GM18499 (cell line): Measurements from ENCODE around the gene SPIN1.

ENCODE experiments used
- ATAC-seq: cut with Tn5 transposase; IDR thresholded peaks from one replicate; pipeline ENCODE4 v1.9.1; 2021; ENCODE audit warnings: moderate number of reproducible peaks; ENCODE audit not compliant: insufficient read depth, unreplicated experiment

The SPIN1 gene

GRCh38 chr9:88387552-88388202 lies 567 bp upstream of the SPIN1 start:
- peak; percentile 3 for ATAC-seq

DNA sequence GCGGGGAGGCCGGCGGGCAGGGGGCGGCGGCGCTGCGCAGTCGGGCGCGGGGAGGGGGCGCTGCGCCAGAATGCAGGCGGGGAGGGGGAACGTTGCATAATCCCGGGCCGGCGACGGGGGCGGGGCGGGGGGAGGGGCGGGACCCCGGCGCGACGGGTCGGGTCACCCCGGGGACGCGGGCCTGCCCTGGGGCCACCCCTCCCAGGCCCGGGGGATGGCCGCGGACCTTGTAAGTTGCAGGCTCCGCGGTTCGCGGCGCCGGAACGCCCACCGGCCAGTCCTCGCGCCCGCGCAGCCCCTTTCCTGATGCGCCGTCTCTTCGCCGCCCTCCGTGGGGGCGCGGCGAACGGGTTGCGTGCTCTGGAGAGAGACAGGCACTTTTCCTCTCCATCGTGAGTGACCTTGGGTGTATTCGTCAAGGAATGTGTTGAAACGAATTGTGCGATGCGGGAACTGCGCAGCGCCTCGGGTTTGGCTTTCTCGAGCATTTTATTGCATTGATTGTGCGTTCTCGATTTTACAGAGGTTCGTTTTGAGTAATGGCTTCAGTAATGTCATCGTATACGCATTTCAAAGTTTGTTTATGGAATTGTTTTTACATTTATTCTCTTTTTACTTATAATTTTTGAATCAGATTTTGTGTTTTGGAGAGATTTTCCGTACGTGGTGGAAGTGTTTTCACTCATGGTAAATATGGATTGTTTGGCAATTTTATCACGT lies 802 bp downstream of the SPIN1 start:
- ATAC-seq, result no peak

GRCh38 chr9:88390371-88390990 lies 2.2 kb downstream of the SPIN1 start:
- no peak for ATAC-seq

GRCh38 chr9:88391236-88391635 lies 3.0 kb downstream of the SPIN1 start:
- ATAC-seq, result no peak

- ATAC-seq, result no peak
These were observed 3.7 kb downstream of the SPIN1 start for GRCh38 chr9:88391921-88392320.

GRCh38 chr9:88392549-88392948 lies 4.3 kb downstream of the SPIN1 start:
- ATAC-seq, result no peak

DNA sequence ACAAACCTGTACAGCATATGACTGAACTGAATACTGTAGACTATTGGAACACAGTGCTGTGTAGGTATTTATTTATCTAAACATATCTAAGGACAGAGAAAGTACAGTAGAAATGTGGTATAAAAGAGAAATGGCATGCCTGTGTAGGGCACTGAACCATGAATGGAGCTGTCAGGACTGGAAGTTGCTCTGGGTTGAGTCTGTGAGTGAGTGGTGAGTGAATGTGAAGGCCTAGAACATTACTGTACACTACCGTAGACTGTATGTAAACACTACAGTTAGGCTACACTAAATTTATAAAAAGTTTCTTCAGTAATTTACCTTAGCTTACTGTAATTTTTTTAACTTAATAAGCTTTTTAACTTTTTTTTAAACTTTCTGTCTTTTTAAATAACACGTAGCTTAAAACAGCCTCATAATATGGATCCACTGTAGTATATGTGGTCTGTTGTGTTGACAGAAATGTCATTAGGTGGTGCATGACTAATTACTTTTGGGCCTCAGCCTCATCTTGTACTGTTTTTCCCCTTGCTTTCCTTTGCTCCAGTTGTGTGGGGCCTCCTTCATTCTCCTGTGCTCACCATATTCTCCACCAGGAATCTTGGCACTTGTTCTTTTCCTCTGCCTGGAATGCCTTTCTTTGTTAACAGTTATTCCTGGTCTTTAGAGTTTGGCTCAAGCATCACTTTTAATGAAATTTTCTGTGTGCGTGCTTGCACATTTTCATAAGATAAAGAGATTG lies 8.8 kb downstream of the SPIN1 start:
- ATAC-seq, result no peak

DNA sequence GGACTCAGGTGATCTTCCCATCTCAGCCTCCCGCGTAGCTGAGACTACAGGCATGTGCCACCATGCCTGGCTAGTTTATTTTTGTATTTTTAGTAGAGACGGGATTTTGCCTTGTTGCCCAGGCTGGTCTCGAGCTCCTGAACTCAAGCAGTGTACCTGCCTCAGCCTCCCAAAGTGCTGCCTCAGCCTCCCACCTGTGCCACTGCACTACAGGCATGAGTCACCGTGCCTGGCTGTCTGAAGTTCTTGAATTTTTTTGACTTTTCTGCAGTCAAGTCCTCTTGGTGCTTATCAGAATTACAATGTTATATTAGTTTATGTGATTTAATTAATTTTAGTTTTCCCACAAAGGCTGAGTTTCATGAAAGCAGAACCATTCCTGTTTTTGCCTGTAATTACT lies 9.8 kb downstream of the SPIN1 start:
- ATAC-seq, result no peak

DNA sequence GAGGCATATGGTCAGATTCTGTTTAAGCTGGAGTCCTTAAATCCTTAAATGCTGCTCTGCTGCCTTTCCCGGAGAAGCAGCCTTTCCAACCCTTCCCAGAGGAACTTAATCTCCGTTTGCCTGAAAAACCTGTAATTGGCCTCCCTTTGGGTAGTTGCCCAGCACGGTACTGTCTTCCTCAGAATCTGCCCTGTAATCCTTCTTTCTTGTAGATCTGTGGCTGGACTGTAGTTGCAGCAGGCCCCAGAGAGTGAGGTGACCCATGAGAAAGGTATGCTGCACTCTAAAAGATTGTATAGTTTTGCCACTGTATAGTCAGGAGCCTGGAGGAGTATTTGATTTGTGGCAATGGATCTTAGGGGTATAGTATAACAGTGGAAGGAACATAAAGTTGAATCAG lies 11.7 kb downstream of the SPIN1 start:
- ATAC-seq, result no peak

- no peak for ATAC-seq
These were observed 15.1 kb downstream of the SPIN1 start for GRCh38 chr9:88403340-88403739.

- ATAC-seq, result no peak
These were observed 17.8 kb downstream of the SPIN1 start for GRCh38 chr9:88406051-88406450.

GRCh38 chr9:88411471-88411870 lies 23.2 kb downstream of the SPIN1 start:
- no peak for ATAC-seq

DNA sequence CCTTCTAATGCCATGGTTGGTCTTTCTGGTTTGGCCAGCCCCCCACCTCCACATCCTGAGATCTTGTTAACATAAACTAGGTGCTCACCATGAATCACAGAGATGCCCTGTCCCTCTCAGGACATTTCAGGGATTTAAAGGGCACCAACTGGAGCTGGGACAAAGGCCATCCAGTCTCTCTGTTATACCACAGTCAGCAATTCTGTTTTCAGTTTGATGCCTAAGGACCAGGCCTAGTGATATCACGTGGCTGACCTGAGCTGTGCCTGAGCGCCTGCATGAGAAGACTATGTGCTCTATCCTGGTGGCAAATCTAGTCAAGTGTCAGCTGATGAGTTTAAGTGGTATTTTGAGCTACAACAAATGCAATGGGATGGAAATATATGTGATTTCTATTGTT lies 26.1 kb downstream of the SPIN1 start:
- no peak for ATAC-seq

- ATAC-seq, result no peak
These were observed 29.8 kb downstream of the SPIN1 start for GRCh38 chr9:88418025-88418424.

DNA sequence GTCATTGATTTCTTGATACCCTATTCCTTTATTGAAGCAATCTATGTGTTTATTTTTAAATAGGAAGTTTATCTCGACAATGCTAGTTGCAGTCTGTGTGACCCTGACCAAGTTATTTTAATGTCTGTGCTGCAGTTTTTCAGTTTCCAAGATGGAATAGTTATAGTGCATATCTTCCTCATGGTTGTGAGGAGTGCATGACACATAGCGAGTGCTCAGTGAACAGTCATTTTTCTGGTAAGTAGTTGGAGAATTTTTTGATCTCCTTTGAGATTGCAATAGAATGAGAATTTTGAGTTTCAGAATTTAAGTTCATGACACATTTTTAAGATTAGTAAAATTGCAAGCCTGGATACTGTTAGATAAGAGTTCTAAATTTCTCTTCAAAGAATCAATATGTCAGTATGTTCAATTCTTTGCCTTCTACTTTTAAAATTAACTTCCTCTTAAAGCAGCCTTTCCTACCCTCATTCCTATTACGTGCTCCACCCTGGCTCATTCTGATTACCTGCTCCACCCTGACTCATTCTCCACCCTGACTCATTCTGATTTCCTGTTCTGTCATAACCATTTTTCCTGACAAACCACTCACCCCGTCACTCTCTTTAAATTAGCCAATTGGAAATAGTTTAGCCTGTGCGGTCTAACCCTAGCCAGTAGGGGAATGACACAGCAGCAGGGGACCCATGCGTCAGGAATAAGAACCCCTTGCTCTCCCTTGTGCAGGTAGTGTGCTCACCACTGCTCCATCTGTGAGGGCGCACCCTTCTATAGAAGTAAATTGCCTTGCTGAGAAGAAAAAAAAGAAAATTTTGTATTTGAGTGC lies 30.7 kb downstream of the SPIN1 start:
- ATAC-seq, result no peak

- no peak for ATAC-seq
These were observed 32.0 kb downstream of the SPIN1 start for GRCh38 chr9:88420227-88420626.

DNA sequence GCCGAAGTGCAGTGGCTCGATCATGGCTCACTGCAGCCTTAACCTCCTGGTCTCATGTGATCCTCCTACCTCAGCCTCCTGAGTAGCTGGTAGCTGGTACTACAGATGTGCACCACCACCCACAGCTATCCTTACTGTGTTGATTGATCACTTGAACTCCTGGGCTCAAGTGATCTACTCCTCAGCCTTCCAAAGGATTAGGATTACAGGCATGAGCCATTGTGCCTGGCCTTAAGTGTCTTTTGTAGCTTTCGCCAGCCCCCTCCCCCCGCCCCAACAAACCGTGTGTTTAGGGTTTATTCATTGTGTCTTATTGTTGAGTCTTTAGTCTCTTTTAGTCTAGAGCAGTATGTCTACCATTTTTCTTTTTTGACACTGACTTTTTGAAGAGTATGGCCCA lies 33.1 kb downstream of the SPIN1 start:
- ATAC-seq, result no peak

- no peak for ATAC-seq
These were observed 37.3 kb downstream of the SPIN1 start for GRCh38 chr9:88425538-88425950.

DNA sequence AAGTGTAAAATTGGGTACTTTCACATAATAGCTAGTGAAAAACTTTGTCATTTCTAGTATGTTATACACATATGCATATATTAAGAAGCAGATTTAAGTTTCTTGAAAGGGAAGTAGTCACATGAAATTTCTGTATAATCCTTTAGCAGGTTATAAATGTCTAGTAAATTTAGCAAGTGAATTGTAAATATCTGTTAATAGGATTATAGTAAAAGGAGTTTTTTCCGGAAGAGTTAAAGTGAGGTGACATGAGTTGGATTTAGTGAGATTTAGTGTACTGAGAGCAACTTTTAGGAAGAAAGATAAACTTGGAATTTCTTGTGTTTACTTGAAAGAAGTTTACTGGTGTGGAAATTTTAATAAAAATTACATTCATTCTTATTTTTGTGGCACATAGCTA lies 38.4 kb downstream of the SPIN1 start:
- ATAC-seq, result no peak
